GF-D8 (cell line): ENCODE data around the gene GAGE12H.
"Not testable (repeated sequence)": the region's sequence is repeated elsewhere in the genome, so short reads cannot be mapped to it uniquely, and the experiment has no call there.

Source experiments
- DNase-seq: peaks from one replicate; lab custom pipeline; 2025; lab: John Stamatoyannopoulos, UW

GAGE12H gene, protein sequence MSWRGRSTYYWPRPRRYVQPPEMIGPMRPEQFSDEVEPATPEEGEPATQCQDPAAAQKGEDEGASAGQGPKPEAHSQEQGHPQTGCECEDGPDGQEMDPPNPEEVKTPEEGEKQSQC

DNA sequence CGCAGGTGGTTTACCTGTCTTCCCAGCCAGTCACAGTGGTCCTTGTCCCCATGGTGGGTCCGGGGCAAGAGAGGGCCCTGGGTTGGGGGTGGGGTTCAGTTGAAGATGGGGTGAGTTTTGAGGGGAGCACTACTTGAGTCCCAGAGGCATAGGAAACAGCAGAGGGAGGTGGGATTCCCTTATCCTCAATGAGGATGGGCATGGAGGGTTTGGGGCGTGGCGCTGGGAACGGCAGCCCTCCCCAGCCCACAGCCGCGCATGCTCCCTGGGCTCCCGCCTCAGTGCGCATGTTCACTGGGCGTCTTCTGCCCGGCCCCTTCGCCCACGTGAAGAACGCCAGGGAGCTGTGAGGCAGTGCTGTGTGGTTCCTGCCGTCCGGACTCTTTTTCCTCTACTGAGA is at the start of gene GAGE12H:
GAGE12H (plus strand) TSS at position 301 of the 400 bp plus-strand sequence. CDS start 1,155 bp downstream, outside the sequence.
- not testable (repeated sequence) for DNase-seq

DNA sequence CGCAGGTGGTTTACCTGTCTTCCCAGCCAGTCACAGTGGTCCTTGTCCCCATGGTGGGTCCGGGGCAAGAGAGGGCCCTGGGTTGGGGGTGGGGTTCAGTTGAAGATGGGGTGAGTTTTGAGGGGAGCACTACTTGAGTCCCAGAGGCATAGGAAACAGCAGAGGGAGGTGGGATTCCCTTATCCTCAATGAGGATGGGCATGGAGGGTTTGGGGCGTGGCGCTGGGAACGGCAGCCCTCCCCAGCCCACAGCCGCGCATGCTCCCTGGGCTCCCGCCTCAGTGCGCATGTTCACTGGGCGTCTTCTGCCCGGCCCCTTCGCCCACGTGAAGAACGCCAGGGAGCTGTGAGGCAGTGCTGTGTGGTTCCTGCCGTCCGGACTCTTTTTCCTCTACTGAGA is 47.9 kb upstream of the GAGE12H start, which contains the start of gene GAGE12C:
GAGE12C (plus strand) TSS at position 301 of the 400 bp plus-strand sequence. CDS start 1,155 bp downstream, outside the sequence.
- not testable (repeated sequence) for DNase-seq

DNA sequence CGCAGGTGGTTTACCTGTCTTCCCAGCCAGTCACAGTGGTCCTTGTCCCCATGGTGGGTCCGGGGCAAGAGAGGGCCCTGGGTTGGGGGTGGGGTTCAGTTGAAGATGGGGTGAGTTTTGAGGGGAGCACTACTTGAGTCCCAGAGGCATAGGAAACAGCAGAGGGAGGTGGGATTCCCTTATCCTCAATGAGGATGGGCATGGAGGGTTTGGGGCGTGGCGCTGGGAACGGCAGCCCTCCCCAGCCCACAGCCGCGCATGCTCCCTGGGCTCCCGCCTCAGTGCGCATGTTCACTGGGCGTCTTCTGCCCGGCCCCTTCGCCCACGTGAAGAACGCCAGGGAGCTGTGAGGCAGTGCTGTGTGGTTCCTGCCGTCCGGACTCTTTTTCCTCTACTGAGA is 38.3 kb upstream of the GAGE12H start, which contains the start of gene GAGE12D:
GAGE12D (plus strand) TSS at position 301 of the 400 bp plus-strand sequence. CDS start 1,155 bp downstream, outside the sequence.
- DNase-seq, result not testable (repeated sequence)

DNA sequence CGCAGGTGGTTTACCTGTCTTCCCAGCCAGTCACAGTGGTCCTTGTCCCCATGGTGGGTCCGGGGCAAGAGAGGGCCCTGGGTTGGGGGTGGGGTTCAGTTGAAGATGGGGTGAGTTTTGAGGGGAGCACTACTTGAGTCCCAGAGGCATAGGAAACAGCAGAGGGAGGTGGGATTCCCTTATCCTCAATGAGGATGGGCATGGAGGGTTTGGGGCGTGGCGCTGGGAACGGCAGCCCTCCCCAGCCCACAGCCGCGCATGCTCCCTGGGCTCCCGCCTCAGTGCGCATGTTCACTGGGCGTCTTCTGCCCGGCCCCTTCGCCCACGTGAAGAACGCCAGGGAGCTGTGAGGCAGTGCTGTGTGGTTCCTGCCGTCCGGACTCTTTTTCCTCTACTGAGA is 28.8 kb upstream of the GAGE12H start, which contains the start of gene GAGE12E:
GAGE12E (plus strand) TSS at position 301 of the 400 bp plus-strand sequence. CDS start 1,155 bp downstream, outside the sequence.
- not testable (repeated sequence) for DNase-seq

DNA sequence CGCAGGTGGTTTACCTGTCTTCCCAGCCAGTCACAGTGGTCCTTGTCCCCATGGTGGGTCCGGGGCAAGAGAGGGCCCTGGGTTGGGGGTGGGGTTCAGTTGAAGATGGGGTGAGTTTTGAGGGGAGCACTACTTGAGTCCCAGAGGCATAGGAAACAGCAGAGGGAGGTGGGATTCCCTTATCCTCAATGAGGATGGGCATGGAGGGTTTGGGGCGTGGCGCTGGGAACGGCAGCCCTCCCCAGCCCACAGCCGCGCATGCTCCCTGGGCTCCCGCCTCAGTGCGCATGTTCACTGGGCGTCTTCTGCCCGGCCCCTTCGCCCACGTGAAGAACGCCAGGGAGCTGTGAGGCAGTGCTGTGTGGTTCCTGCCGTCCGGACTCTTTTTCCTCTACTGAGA is 19.2 kb upstream of the GAGE12H start, which contains the start of gene GAGE12F:
GAGE12F (plus strand) TSS at position 301 of the 400 bp plus-strand sequence. CDS start 1,155 bp downstream, outside the sequence.
- DNase-seq, result not testable (repeated sequence)

DNA sequence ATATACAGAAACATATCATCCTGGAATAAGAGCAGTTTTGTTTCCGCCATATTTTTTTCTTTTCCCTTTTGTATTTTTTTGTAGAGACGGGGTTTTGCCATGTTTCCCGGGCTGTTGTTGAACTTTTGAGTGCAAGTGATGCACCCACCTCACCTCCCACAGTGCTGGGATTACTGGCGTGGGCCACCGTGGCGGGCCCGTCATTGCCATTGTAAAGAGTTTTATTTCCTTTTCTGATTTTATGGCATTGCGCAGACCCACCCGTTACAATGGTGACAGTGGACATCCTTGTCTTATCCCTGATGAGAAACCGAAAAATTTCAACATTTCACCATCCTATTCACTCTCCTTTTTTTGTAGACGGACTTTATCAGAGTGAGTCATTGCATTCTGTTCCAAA is 11.0 kb upstream of the GAGE12H start:
- DNase-seq, result not testable (repeated sequence)

DNA sequence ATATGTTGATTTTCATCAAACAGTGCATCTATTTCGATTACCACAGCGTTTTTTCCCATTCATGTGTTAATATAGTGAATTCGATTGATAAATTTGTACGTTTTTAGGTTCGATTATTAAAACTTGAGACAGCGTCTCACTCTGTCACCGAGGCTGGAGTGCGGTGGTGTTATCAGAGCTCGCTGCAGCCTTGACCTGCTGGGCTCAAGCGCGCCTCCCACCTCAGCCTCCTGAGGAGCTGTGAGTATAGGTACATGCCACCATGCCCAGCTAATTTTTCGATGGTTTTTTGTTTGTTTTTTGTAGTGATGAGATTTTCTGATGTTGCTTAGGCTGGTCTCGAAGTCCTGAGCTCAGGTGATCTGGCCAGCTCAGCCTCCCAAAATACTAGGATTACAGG is 10.6 kb upstream of the GAGE12H start:
- not testable (repeated sequence) for DNase-seq

DNA sequence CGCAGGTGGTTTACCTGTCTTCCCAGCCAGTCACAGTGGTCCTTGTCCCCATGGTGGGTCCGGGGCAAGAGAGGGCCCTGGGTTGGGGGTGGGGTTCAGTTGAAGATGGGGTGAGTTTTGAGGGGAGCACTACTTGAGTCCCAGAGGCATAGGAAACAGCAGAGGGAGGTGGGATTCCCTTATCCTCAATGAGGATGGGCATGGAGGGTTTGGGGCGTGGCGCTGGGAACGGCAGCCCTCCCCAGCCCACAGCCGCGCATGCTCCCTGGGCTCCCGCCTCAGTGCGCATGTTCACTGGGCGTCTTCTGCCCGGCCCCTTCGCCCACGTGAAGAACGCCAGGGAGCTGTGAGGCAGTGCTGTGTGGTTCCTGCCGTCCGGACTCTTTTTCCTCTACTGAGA is 9.6 kb upstream of the GAGE12H start, which contains the start of gene GAGE12G:
GAGE12G (plus strand) TSS at position 301 of the 400 bp plus-strand sequence. CDS start 1,155 bp downstream, outside the sequence.
- not testable (repeated sequence) for DNase-seq

DNA sequence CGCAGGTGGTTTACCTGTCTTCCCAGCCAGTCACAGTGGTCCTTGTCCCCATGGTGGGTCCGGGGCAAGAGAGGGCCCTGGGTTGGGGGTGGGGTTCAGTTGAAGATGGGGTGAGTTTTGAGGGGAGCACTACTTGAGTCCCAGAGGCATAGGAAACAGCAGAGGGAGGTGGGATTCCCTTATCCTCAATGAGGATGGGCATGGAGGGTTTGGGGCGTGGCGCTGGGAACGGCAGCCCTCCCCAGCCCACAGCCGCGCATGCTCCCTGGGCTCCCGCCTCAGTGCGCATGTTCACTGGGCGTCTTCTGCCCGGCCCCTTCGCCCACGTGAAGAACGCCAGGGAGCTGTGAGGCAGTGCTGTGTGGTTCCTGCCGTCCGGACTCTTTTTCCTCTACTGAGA is 9.4 kb downstream of the GAGE12H start, which contains the start of gene GAGE2A:
GAGE2A (plus strand) TSS at position 301 of the 400 bp plus-strand sequence. CDS start 1,155 bp downstream, outside the sequence.
- DNase-seq, result not testable (repeated sequence)

DNA sequence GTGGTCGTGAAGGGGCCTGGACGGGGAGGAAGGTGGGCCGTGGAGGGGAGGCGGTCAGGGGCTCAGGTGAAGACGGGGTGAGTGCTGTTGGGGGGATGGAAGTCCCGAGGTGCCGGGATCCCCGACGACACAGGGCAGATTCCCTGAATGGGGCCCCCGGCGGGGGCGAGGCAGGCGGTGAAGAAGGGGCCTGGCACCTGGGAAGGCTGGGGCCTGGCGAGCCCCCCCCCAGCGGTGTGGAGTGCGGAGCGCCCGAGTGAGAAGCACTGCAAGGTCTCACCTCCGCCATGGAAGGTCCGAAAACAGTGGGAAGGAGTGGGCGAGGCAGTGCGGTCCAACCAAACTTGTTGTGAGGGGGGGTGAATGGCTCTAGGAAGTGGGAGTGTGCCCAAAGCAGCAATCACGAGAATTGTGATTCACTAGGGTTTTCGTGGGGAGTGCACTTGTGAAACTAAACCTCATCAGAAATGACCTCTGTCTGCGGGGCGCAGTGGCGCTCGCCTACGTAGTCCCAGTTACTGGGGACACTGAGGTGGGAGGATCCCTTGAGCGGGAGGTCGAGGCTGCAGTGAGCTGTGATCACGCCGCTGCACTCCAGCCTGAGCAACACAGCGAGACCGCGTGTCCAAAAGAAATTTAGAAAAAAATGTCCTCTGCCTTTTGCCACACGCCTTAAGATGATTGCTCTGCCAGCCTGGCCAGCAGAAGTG is 10.2 kb downstream of the GAGE12H start:
- DNase-seq, result not testable (repeated sequence)

DNA sequence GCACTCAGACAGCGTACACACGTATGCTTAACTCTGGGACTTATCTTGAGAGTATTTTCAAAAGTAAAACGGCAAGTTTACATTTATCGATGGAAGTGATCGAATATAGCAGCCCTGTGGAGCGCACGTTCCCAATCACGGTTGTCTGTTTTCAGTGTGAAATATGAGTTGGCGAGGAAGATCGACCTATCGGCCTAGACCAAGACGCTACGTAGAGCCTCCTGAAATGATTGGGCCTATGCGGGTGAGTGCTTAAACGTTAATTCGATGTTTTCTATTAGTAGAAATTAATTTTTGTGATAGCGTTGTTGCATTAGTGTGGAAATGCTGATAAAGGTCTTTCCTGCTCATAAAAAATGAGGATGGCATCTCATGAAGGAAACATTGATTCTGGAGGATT is 10.7 kb downstream of the GAGE12H start:
- DNase-seq, result not testable (repeated sequence)

DNA sequence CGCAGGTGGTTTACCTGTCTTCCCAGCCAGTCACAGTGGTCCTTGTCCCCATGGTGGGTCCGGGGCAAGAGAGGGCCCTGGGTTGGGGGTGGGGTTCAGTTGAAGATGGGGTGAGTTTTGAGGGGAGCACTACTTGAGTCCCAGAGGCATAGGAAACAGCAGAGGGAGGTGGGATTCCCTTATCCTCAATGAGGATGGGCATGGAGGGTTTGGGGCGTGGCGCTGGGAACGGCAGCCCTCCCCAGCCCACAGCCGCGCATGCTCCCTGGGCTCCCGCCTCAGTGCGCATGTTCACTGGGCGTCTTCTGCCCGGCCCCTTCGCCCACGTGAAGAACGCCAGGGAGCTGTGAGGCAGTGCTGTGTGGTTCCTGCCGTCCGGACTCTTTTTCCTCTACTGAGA is 19.0 kb downstream of the GAGE12H start, which contains the start of gene GAGE1:
GAGE1 (plus strand) TSS at position 301 of the 400 bp plus-strand sequence. CDS start 1,155 bp downstream, outside the sequence.
- DNase-seq, result not testable (repeated sequence)

DNA sequence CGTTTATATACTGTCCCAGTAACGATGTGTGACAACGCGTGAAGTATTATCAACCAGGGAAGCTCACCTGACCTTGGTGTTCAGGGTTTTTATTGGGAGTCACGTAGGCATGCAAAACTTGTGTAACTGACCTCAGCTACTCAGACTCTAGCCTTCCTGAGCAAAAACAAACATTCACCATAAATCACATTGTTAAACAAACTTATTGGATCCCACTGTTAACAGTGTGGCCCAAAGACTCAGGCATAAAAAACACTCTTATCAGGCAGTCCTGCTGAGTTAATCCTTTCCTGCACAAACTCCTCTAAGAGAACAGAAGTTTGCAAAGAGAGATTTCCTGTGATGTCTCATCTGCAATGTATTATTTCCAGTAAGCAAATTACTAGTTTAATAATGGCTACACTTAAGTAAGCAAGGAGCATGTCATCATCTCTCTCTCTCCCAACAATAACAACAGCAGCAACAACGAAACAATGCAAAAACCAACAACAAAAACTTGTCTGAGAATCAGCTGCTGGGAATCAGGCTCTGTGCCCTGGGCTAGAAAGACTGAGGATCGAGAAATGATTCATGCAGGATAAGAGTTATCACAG is 31.1 kb downstream of the GAGE12H start:
- no peak for DNase-seq

DNA sequence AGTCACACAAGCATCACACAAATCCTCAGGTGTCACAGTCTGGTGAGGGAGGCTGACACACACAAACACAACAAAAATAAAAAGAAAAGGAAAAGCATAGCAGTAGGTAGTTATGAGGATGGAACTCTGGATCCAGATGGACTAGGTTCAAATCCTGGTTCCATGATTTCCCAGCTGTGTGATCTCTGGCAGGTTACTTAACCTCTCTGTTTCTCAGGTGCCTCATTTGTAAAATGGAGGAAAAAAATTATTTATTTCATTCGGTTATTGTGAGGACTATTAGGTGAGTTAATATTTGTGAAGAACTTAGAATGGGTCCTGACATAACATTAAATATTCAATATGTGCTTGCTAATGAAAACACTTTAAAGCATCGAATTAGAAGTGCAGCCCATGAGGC is 38.8 kb downstream of the GAGE12H start:
- no peak for DNase-seq

DNA sequence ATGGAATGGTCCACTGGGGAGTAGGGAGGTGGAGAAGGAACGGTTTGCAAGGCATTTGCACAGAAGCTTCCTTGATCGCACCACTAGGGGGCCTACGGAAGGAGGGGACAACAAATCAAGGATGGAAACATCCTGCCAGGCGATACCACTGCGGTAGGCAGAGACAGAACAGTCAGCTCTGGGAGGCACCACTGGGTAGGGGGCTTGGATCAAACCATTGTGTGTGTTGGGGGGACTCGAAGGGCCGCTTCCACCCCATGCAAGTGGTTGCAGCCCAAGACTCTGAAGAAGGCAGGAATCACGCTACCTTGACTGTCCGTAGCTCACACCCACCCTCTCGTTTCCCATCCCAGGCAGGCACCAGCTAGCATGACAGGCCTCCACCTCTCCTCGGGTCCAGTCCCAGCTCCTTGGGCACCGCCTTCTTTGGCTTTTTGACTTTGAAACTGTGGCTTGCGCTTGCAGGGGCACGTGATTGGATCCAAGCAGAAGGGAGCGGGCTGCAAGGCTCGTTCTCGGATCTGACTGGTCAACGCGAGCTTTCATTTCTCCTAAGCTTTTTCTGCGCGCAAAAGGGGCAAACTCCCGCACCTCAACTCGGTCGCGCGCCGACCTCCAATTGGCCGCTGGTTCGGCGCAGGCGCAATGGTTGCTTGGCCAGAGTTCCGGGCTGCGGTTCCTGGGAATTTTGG is 47.5 kb downstream of the GAGE12H start:
- no peak for DNase-seq
